NCI-H2107 treated with DMSO at 0.1 percent for 48 hours (cell line): ENCODE results near the gene TMEM209.
A peak's percentile ranks its signal among the peaks of the same experiment; 100 is the strongest.

ENCODE experiments used
- DNase-seq: peaks from one replicate; lab custom pipeline; 2025; ENCODE audit not compliant: unreplicated experiment; lab: John Stamatoyannopoulos, UW

TMEM209 gene

DNA sequence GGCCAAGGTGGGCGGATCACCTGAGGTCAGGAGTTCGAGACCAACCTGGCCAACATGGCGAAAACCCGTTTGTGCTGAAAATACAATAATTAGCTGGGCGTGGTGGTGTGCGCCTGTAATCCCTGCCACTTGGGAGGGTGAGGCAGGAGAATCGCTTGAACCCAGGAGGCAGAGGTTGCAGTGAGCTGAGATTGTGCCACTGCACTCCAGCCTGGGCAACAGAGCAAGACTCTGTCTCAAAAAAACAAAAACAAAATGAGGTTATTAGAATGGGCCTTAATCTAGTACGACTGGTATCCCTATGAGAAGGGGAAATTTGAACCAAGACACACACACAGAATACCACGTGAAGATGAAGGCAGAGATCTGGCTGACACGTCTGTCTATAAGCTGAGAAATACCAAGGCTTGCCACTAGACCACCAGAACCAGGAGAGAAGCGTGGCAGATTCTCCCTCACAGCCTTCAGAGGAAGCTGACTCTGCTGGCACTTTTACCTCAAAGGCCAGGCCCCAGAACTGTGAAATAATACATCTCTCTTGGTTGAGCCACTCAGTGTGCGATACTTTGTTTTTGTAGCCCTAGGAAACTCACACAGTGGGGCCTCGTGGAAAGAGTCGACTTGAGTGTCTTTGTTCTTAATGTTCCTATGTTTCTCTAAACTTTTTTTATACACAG, 59.6 kb downstream of the TMEM209 start:
- no peak for DNase-seq

DNA sequence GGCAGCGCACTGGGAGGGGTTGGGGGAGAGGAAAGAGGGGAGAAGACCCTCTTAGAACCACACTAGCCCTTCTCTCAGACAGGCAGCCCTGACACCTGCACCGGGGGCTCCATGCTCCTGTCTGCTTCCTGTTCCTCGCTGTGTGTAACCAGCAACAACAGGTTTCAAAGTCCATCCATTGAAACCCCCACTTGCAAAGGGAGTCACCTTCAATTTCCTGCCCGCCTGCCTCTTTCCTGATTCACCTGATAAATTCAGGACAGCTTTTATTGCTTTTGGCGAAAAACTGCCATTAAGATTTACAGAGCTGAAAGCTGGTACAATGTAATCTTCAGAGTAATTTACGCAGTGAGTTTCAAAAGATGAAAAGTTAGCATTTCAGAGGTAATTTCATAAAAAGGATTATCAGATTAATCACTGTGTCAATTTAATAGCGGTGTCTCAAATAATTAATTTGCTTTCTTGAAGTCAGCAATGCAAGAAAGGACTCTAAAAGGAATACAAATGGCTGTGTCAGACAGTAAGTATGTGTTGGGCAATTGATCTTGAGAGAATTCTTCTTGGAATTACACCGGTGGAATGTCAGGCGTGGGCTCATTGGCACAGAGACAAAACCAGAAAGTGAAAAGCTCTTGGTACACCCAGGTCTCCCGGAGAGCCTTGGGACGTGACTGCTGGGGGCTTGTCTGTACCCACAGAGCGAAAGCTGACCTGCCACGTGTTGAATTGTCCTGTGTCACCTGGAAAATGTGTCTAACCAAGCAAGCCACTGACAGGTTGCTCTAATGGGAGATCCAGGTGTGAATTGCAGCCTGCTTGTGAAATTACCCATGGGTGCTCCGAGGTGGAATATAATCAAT, 60.7 kb downstream of the TMEM209 start:
- peak; percentile 59 for DNase-seq

DNA sequence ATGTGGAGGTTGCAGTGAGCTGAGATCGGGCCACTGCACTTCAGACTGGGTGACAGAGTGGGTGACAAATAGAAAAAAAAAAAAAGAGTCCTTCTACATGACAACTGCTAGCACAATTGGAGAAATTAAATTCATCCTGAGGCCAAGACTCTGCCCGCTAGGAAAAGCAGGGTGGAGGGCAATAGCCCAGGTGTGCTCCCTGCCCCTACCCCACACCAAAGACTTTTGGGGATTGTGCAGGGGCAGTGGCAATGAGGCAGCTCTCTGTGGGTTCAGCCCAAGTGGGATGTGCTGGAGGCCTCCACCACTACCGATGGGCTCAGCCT, 61.3 kb downstream of the TMEM209 start:
- DNase-seq: no peak

DNA sequence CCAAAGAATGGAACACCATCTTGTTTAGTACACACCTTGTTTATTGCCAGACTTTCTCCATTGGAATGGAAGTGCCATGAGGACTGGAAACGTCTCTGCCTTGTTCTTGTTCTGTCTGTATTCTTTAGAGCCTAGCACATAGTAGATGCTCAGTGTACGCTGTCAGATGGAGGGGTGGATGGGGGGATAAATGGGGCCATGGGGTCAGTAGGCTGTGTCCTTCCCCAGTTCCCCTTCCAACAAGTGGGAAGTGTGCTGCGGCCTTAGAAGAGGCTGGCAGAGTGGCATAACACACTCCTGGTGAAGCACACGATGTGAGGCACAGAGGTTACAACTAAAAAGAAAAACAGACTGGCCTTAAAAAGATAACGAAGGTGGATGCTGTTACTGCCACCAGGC, 61.9 kb downstream of the TMEM209 start:
- no peak for DNase-seq

DNA sequence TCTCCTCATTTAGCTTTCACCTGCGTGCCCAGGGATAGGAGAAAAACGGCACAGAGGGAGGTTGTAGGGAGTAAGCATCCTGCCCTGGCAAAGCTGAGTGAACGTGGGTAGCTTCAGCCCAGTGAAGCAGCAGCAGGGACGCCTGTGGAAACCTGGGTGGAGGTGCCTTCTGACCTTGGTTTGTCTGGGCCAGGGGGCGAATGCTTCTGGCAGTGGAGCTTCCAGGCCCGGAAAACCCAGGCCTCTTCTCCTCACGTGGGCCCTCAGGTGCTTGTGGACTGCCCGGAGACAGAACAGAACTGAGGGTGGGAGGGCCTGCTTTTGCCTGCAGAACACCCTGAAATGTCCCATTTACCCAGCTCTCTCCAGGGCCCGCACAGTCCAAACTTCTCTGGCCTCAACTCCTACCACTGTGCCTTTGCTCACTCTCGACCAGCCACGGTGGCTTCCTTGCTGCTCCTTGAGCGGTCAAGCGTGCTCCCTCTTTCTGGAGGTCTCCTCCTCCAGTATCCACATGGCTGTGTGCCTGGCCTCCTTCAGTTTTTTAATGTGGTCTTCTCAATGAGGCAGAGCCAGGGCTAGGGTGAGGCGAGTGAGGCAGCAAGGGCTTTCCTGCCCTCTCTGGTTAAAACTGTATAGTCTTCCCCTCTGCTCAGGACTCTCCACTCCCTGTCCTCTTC, 62.4 kb downstream of the TMEM209 start:
- DNase-seq: no peak

DNA sequence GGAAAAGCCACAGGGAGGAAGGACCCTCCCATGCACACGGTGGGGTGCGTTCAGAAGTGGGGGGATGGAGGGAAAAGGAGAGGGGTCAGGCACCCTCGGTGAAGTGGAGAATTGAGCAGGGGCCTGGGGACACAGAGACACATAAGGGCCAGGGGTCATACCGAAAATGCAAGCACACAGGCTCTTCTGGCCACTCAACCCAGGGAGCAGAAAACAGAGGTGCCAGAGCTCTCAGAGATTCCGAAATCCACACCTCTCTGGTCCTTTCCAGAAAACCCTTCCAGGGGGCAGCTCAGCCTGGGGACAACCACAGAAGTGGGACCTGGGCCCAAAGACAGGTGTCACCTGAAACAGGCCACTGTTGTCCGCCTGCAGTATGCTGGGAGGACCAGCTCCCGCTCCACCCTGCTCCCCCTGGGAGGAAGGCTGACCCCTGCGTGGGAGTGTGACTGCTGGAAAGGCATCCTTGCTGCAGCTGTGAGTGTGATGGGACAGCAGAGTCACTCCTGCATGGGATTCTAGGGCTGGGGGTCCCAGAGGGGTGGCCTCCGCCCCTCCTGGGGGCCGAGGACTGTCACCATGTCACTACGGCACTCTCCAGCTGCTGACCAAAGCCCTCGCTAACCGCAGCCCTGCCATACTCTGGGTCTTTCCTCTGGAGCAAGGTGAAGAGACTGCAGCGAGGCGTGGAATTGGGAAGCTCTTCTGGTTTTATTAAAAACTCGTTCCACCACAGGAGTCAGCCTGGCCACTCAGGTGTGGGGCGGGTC, 63.1 kb downstream of the TMEM209 start:
- DNase-seq: no peak

DNA sequence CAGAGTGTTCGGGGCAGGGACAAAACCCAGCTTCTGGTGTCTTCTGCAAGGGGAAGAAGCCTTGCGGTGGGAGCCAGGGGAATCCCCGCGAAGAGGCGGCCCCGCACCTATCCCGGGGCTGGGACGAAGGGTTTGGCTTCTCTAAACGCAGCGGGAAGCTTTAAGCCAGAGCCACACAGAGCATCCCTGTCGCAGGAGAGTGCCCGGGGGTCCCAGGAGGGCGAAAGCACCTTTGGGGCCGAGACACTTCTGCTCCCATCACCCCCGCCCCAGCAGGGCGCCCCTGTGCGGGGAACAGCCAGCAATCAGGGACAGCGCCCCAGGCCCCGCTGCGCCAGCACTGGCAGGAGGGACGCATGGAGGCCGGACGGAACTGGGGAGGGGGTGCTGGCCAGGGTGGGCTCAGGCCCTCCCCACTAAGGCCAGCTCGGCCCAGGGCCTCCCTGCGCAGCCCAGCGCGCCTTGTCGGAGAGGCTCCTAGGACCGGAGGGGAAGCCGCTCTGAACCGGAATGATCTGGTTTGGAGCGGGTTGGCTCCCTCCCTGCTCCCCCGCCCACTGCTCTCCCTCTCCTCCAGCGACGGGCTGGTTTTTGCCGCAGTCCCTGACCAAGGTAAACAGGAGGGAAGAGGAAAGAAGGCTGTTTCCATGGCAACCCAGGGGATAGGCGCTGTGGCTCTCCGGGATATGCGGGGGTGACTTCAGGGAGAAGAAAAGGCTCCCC, 63.9 kb downstream of the TMEM209 start:
- DNase-seq: peak; percentile 65

DNA sequence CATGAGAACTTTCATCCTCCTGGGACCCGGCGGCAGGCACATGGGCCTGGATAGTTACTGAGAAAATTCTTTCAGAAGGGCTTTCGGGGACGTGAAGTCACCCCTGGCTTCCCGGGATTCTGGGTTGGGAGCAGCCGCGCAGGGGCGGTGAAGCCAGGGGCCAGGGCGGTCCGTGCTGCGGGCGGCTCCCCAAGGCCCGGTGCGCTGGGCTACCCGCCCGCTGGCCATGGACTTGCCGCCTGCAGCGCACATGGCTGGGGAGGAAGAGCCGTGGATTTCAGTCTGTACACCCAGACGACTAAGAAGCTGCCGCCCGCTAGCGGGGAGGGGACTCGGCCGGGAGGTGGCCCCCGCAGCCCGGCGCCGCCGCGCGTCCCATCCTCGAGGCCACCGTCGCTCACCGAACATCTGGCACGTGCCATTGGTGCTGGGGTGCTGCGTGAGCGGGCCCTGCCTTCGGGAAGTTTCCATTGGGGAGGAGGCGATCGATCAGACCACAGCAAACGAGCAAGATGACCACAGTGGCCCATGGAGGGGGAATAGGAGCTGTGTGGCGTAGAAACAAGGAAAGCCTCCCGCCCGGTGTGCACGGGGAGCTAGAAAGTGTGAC, 64.5 kb downstream of the TMEM209 start:
- no peak for DNase-seq

DNA sequence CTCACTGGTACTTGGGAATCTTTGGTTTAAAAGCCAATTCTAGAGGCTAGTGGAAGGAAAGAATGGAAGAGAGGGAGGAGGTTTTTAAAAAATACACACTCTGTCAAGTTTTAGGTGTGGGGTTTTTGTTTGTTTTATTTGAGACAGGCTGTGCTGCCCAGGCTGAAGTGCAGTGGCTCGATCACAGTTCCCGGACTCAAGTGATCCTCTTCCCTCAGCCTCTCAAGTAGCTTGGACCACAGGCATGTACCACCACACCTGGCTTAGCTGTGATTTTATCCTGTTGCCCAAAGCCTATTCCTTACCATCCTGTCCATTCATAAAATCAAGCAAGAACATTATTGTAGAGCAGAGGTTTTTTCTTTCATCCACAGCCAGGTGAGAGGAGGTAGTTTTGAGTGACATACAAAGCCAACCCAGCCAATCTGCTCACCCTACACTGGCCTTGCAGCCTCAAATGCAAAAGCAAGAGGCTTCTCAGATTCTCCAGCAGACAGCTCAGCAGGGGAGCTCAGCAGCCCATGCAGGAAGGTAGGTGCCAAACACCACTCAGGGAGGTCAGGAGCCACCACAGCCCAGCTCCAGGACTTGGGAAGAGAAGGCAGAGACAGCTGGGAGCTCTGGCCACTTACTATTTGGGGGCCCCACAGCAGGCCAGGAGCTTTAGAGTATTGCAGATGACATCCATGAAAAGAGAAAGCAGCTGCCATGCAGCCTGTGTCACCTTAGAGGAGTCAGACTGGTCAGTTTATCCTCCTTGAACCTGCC, 65.8 kb downstream of the TMEM209 start:
- DNase-seq: peak; percentile 30

DNA sequence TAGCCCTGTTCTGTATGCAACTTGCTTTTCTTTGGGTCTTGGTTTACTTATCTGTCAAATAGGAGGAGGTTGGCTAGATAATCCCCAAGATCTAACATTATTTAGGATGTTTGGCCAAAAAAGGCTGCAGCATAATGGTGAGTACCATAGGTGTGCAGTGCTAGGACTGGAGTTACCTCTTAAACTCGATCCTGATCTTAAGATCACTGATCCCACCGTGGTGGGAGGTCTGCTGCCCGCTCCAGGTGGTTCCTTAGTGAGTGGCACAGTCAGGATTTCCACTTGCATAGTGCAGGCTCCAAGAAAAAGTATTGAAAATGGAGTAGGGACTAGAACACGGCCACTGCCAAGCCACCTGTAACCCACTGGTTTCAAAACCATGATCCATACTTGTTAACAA, 68.0 kb downstream of the TMEM209 start:
- DNase-seq: no peak

DNA sequence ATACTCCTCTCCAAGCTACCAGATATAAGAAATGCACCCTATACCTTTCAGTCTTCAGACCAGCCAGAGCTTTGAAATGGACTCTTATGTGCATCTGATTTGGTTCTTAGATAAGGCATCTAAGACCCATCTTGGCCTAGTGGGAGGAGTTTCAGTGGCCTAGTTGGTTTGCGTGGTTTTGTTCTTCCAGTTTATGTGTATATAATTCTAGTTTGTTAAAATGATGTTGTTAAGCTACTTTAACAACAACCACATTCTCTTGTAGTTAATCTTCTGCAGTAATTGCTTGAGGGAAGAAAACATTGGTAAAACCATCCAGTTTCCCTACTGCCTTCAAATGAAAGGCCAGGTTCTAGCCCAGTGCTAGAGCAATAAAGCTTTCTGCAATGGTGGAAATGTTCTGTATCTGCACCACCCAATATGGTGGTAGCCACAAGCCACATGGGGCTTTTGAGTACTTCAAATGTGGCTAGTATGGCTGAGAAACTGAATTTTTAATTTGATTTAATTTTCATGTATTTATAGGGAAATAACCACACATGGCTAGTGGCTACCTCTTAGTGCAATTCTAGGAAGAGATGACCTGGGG, 68.5 kb downstream of the TMEM209 start:
- DNase-seq: no peak

DNA sequence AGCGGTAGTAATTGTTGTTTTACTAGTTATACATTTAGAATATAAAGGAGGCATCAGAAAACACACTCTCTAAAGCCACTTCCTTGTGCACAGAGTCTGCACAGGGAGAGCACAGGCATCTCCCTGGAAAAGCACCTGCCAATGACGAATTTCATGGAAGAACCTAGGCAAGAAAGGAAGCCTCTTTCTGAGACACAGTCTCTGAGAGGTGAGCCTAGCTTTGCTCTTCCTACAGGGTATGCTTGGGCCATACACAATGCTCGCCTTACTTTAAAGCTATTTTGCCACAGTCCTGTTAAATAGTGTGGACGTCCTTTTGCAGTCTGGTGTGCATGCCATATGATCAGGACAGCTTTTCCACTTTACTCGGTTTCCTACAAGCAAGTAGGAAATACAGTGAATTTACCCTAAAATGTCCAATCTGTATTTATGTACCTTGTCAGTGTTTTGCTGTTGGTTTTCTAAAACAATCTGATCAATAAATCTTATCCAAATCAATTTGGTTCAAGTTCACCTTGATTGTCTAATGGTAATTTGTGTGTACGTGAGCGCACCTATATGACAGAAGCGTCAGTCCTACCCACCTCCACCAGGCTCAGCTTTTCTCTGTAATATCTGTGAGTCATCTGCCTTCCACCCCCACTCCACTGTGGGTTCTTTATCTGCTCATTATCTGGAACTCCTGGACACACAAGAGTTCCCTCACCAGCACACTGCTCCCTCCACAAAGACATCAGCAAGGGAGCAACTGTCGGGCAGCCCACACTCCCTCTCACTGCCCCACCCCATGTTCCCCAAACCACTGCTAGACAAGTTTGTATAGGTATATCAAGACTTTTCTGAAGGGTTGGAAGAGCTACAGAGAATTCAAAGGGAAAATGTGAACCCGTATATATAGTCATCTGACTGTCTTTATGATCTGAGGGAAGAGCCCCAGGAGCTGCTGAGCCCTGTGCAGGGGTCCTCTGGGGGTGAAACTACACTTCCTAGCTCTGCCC, 69.7 kb downstream of the TMEM209 start:
- DNase-seq: no peak

DNA sequence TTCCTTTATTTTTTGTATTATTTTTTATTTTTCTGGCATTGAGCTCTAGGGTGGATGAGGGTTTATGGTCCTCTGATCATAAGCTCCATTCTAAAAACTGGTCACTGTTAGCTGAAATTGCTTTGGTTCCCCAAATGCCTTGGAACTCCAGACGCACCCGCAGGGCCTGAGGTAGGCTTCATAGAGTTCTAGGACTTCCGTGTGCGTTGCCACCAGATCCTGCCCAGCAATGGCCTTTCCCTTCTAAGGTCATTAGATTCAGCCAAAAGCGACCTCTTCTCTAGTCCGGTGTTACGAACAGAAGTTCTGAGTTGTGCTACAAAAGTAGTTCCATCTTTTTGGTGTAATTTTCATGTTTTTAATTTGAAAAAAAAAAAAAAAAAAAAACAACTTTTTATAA, 70.5 kb downstream of the TMEM209 start:
- DNase-seq: no peak

DNA sequence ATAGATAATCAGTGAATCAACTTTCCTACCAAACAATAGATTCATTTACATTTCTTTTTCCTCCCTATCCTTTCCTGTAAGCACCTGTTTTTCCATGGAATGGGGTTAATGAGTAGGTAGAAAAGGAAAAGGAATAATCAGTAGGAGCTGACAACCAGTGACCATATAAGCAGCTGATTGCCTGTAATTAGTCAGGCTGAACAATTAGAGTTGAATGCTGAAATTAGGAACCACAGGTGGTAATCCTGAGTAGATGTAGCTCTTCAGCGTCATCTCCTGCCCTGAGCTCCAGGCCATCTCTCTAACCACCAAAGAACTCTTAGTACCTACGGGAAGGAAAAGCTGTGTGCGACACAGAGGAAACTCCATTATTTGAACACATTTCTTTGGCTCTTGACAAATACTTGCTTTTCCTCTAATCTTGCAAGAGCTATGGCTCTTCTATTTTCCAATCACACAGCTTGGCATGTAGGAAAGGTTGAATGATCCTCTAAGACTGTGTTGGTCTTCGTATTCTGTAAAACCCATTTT, 71.0 kb downstream of the TMEM209 start:
- no peak for DNase-seq

DNA sequence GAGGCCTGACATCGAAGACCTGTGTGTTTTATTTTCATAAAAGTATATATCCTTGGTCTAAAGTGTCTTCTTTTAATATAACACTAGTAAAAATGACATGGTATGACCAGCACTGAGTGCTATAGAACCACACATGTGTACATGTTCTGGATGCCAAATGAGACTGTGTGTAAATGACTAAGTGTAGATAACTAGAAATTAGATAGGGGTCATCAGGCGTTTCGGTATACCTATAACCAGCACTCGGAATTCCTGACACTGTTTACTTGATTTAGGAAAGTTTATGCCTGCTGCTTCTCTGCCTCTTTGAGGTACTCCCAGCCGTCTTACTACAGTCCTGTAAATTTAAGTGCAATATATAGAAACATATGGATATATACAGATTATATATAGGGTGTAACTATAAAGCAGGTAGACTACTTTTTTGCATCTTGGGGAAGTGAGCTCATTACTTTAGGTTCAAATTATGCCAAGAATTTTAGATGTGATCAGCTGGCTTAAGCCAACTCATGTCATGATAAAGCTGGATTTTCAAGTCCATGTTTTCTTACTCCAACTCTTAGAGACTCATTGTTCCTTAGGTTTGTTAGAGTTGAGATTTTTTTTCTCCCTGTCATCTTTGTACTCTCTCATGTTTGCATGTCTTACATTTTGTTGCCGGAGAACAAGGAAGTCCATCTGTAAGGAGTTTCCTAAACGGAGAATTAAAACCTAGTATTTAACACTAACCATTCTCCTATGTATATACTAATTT, 72.0 kb downstream of the TMEM209 start:
- DNase-seq: no peak

DNA sequence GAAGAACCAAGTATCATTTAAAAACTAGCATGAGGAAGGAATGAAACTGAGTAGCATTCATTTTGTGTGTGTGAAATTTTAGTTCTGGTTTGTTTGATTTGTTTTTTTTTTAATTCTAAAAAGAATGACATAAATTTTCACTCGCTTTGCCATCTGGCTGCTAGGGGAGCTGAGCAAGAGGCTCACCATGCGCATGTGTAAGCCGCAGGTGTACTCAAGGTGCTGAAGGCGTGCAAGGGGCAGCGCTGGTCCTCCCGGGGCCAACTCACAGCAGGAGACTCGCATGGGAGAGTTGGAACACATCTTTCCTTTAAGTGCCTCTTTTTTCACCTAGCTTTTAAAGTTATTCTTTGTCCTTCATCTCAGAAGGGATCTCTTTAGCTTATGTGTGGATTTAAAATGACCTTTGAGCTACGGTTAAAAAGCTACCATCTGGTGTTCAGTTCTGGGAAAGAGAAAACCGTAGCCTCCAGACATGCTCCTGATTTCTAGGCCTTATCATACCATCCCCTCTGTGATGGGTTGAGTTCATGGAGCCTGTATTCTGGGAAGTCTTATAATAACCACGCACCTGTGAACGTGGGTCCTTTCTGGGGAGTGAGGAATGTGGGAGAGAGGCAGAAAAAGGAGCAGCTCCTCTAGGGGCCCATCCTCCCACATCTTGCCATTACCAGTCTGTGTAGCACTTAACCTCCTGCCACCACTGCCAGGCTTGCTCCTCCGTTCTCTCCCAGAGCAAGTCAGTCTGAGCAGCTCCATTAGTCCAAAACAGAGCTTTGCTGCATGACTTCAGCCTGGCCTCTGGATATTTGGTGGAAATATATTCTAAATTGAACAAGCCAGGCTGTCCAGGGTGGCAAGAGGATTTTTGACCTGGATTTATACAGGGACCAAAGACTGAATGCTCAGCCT, 73.0 kb downstream of the TMEM209 start:
- DNase-seq: no peak
